ENCODE measurements around the gene NCOA7. TPM values are rescaled to one million over a fixed set of nuclear protein-coding genes. Genes with fewer than 3 reads are reported as not detected.

Gene NCOA7
- total RNA-seq, 2 donors from 2014 or later = 11.4 to 15.2 TPM

DNA sequence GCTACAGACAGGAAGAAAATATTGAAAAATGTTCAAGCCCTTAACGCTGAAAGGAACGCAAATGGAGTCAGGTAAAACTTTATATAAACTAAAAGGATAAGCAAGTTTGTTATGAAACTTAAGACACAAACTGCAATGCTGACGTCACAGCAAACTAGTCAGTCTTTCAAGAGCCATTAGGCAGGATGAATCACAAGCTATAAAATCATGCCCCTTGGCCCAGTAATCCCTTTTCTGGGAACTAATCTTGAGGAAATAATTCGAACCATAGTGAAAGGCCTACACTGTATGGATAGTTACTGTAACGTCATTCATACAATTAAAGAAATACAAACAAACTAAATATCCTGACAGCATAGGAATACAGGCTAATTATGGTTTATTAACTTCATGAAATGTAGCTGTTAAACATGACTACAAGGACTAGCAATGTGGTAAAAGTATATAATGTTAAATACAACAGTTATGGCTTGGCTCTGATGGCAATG is 123.1 kb downstream of the NCOA7 start:
- peaks cover 7% of the 10 kb centered on the region for H3K4me1 ChIP-seq (ENCODE audit: control insufficient read depth, insufficient read depth, low read length)
- Mint-ChIP-seq H3K4me1 (peaks cover 15% of the 10 kb centered on the region), H3K27ac (no peak overlapping the region), H3K36me3 (ENCODE audit: low read depth) (no peaks in the 10 kb centered on the region), H3K9me3 (no peaks in the 10 kb centered on the region), H3K27me3 (ENCODE audit: insufficient read depth) (no peaks in the 10 kb centered on the region), H3K4me3 (no peak overlapping the region)
- WGBS, 2 experiments (ENCODE audit: insufficient coverage in 1 of 2, insufficient read length in 1 of 2) = 69 to 91% methylated on average over 2 to 5 of the region's 5 CpGs
- no peaks in the 10 kb centered on the region for H3K9me3 ChIP-seq (ENCODE audit: control insufficient read depth, low read length)
- no peak overlapping the region for H3K4me3 ChIP-seq (ENCODE audit: low read length)
- H3K27ac ChIP-seq (ENCODE audit: low read depth, low read length) = no peak overlapping the region
- no peak overlapping the region for H3K9ac ChIP-seq (ENCODE audit: extremely low read depth, low read length, poor library complexity, severe bottlenecking)
- H3K27me3 ChIP-seq (ENCODE audit: control insufficient read depth, insufficient read depth, low read length, poor library complexity, severe bottlenecking) = no peaks in the 10 kb centered on the region
- no peaks in the 10 kb centered on the region for H3K36me3 ChIP-seq (ENCODE audit: control insufficient read depth, insufficient read depth, low read length)
- no peak for TF ChIP-seq CTCF (conservative IDR thresholded peaks at IDR 0.05)
- no peak for DNase-seq

GRCh38 chr6:125918230-125918629 is 127.5 kb downstream of the NCOA7 start:
- WGBS, 2 experiments (ENCODE audit: insufficient coverage in 1 of 2, insufficient read length in 1 of 2) = 63 to 79% methylated on average over 1 to 4 of the region's 4 CpGs
- Mint-ChIP-seq H3K9me3 (no peaks in the 10 kb centered on the region), H3K36me3 (ENCODE audit: low read depth) (no peaks in the 10 kb centered on the region), H3K27ac (no peak overlapping the region), H3K27me3 (ENCODE audit: insufficient read depth) (no peaks in the 10 kb centered on the region), H3K4me1 (peaks cover 20% of the 10 kb centered on the region), H3K4me3 (no peak overlapping the region)
- H3K4me3 ChIP-seq (ENCODE audit: low read length) = no peak overlapping the region
- H3K27ac ChIP-seq (ENCODE audit: low read depth, low read length) = no peak overlapping the region
- H3K9me3 ChIP-seq (ENCODE audit: control insufficient read depth, low read length) = no peaks in the 10 kb centered on the region
- H3K9ac ChIP-seq (ENCODE audit: extremely low read depth, low read length, poor library complexity, severe bottlenecking) = no peak overlapping the region
- no peak for DNase-seq
- no peak for TF ChIP-seq CTCF (conservative IDR thresholded peaks at IDR 0.05)
- peaks cover 18% of the 10 kb centered on the region for H3K36me3 ChIP-seq (ENCODE audit: control insufficient read depth, insufficient read depth, low read length)
- H3K4me1 ChIP-seq (ENCODE audit: control insufficient read depth, insufficient read depth, low read length) = peaks cover 11% of the 10 kb centered on the region
- no peaks in the 10 kb centered on the region for H3K27me3 ChIP-seq (ENCODE audit: control insufficient read depth, insufficient read depth, low read length, poor library complexity, severe bottlenecking)

- Histone ChIP-seq H3K9ac (ENCODE audit: extremely low read depth, low read length, poor library complexity, severe bottlenecking) (no peak overlapping the region), H3K4me3 (ENCODE audit: low read length) (no peak overlapping the region), H3K9me3 (ENCODE audit: control insufficient read depth, low read length) (no peaks in the 10 kb centered on the region), H3K27me3 (ENCODE audit: control insufficient read depth, insufficient read depth, low read length, poor library complexity, severe bottlenecking) (no peaks in the 10 kb centered on the region), H3K27ac (ENCODE audit: low read depth, low read length) (no peak overlapping the region), H3K36me3 (ENCODE audit: control insufficient read depth, insufficient read depth, low read length) (peaks cover 25% of the 10 kb centered on the region), H3K4me1 (ENCODE audit: control insufficient read depth, insufficient read depth, low read length) (peaks cover 11% of the 10 kb centered on the region)
- peaks cover 3% of the 10 kb centered on the region for H3K36me3 Mint-ChIP-seq (ENCODE audit: low read depth)
- H3K9me3 Mint-ChIP-seq = no peaks in the 10 kb centered on the region
- 80 to 87% methylated on average over 7 to 13 of the region's 13 CpGs for WGBS, 2 experiments (ENCODE audit: insufficient coverage in 1 of 2, insufficient read length in 1 of 2)
- H3K4me3 Mint-ChIP-seq = no peak overlapping the region
- H3K27ac Mint-ChIP-seq = no peak overlapping the region
- no peak for TF ChIP-seq CTCF (conservative IDR thresholded peaks at IDR 0.05)
- H3K4me1 Mint-ChIP-seq = peaks cover 20% of the 10 kb centered on the region
- no peak for DNase-seq
- no peaks in the 10 kb centered on the region for H3K27me3 Mint-ChIP-seq (ENCODE audit: insufficient read depth)
Observed at GRCh38 chr6:125918681-125919566, 128.2 kb downstream of the NCOA7 start.
